Ectodermal cell (in vitro differentiated cells): ENCODE data around the gene FYN.

Experiments used
- H3K27ac ChIP-seq: 2 replicates; pipeline ENCODE4 v1.7.0; 2013; ENCODE audit warnings: mild to moderate bottlenecking, low read depth, low read length; ENCODE audit not compliant: insufficient read depth, poor library complexity, severe bottlenecking
- H3K27me3 ChIP-seq: 2 replicates; pipeline ENCODE4 v1.7.0; 2013; ENCODE audit warnings: mild to moderate bottlenecking, low read length; ENCODE audit not compliant: insufficient read depth, control insufficient read depth, poor library complexity, severe bottlenecking
- H3K36me3 ChIP-seq: one replicate; pipeline ENCODE4 v1.7.0; 2013; ENCODE audit warnings: low read length; ENCODE audit not compliant: control insufficient read depth, insufficient read depth
- H3K4me1 ChIP-seq: one replicate; pipeline ENCODE4 v1.7.0; 2013; ENCODE audit warnings: low read length; ENCODE audit not compliant: control insufficient read depth, insufficient read depth
- H3K4me3 ChIP-seq: 2 replicates; pipeline ENCODE4 v1.7.0; 2013; ENCODE audit warnings: low read depth, low read length, control low read depth; ENCODE audit not compliant: insufficient read depth
- H3K9me3 ChIP-seq: 2 replicates; pipeline ENCODE4 v1.7.0; 2013; ENCODE audit warnings: mild to moderate bottlenecking, low read length, moderate library complexity; ENCODE audit not compliant: control insufficient read depth
- WGBS, 2 experiments: methylation state at CpG; one replicate each; pipeline ENCODE4 v1.1.7; 2013; ENCODE audit warnings: missing lambda C conversion rate in 2 of 2; 5-methylcytosine and 5-hydroxymethylcytosine counted together

The FYN gene

DNA sequence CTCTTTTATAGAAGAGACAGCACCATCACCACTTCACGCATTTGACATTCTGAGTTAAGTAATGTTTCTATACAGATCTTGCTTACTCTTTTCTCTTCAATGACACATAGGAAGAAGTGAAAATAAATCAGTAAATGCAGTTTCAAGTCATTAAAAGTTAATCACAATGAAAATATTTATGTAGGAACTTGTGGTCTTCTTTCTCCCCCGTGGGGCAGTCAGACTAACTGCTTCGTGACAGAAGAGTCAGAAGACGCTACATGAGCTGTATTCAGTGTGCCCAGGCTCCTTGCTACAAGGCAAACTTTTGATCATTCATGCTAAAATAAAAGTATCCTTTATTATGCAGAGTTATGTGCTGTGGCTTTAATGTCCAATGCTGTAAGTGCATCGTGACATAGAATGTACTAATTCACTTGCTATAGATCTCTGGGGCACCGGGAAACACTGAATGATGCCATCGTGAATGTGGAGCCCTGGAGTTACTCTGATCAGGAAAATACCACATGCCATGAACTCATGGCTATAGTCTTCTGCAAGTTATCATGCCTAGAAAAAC lies 149.8 kb downstream of the FYN start:
- no peak overlapping the region for H3K4me3 ChIP-seq
- H3K36me3 ChIP-seq = peaks cover 3% of the 10 kb centered on the region
- H3K27ac ChIP-seq = no peak overlapping the region
- H3K27me3 ChIP-seq = no peaks in the 10 kb centered on the region
- H3K4me1 ChIP-seq = peaks cover 10% of the 10 kb centered on the region
- 94% methylated on average over 6 to 7 of the region's 7 CpGs for WGBS, 2 experiments
- H3K9me3 ChIP-seq = no peaks in the 10 kb centered on the region

DNA sequence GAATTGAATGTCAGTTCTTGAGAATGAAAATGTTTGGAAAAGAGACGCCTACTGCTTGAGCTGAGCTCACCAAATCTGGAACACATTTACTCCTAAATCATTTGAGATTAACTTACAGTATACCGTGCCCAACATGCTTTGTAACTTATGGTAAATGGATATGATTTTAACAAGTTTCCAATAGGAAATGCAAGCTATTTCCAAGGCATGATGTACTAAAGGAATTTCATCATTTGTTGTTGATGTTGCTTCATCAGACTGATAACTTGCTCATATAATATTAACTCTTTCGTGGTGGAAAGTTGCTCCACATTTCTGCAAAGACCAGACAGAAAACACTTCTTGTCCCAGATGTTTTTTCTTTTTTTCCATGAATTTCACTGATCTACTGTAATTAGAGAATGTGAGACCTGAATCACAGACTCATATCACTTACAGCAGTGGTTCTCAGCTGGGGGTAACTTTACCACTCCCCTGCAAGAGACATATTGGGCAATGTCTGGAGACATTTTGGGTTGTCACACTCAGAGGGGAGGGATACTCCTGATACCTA lies 151.0 kb downstream of the FYN start:
- 90 to 96% methylated on average over 1 to 2 of the region's 3 CpGs for WGBS, 2 experiments

GRCh38 chr6:111721753-111722154 lies 151.5 kb downstream of the FYN start:
- WGBS, 2 experiments = 77 to 80% methylated on average over 1 of the region's 1 CpG
- Histone ChIP-seq H3K9me3 (no peaks in the 10 kb centered on the region), H3K27me3 (no peaks in the 10 kb centered on the region), H3K36me3 (peaks cover 3% of the 10 kb centered on the region), H3K4me1 (peaks cover 18% of the 10 kb centered on the region), H3K27ac (no peak overlapping the region), H3K4me3 (no peak overlapping the region)

More for the DNA sequence above, 151.0 kb downstream of the FYN start:
- H3K27ac ChIP-seq = no peak overlapping the region
- H3K27me3 ChIP-seq = no peaks in the 10 kb centered on the region
- no peak overlapping the region for H3K4me3 ChIP-seq
- peaks cover 18% of the 10 kb centered on the region for H3K4me1 ChIP-seq
- peaks cover 3% of the 10 kb centered on the region for H3K36me3 ChIP-seq
- no peaks in the 10 kb centered on the region for H3K9me3 ChIP-seq

DNA sequence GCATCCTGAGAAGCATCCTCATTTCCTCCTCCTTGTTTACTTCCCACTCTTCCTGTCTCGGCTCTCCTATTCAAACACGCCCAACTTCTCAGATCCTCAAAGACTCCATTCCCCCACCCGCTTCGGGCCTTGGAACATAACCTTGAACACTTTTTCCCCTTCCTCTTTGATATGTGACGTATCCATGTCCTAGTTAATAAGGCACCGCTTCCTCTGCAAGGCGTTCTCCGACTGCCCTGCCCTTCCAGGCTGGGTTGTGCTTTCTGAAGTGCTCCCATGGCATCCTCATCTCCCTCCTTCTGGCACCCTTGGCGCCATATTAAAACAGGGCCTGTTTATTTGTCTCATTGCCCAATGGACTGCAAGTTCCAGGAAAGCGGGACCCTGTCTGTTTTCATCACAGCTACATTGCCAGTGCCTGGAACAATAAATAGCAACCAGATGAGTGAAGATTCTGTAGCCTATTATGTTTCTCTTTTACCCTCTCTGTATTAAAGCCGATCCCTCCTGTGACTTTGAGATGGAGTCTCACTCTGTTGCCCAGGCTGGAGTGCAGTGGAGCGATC lies 152.2 kb downstream of the FYN start:
- Histone ChIP-seq H3K9me3 (no peaks in the 10 kb centered on the region), H3K4me3 (no peak overlapping the region), H3K27me3 (no peaks in the 10 kb centered on the region), H3K36me3 (peaks cover 3% of the 10 kb centered on the region), H3K4me1 (peaks cover 18% of the 10 kb centered on the region), H3K27ac (no peak overlapping the region)
- WGBS, 2 experiments = 92 to 94% methylated on average over 12 of the region's 12 CpGs

- no peaks in the 10 kb centered on the region for H3K27me3 ChIP-seq
- H3K27ac ChIP-seq = no peak overlapping the region
- H3K4me3 ChIP-seq = no peak overlapping the region
- 97 to 100% methylated on average over 3 of the region's 3 CpGs for WGBS, 2 experiments
- no peaks in the 10 kb centered on the region for H3K9me3 ChIP-seq
- peaks cover 15% of the 10 kb centered on the region for H3K4me1 ChIP-seq
- peaks cover 4% of the 10 kb centered on the region for H3K36me3 ChIP-seq
These were observed 154.3 kb downstream of the FYN start for GRCh38 chr6:111718990-111719389.

GRCh38 chr6:111718326-111718725 lies 154.9 kb downstream of the FYN start:
- Histone ChIP-seq H3K4me1 (peaks cover 12% of the 10 kb centered on the region), H3K4me3 (no peak overlapping the region), H3K9me3 (no peaks in the 10 kb centered on the region), H3K36me3 (peaks cover 11% of the 10 kb centered on the region), H3K27ac (no peak overlapping the region), H3K27me3 (no peaks in the 10 kb centered on the region)
- WGBS, 2 experiments = 82 to 88% methylated on average over 3 of the region's 3 CpGs

- WGBS, 2 experiments = 91 to 92% methylated on average over 4 of the region's 4 CpGs
- Histone ChIP-seq H3K36me3 (peaks cover 15% of the 10 kb centered on the region), H3K27ac (no peak overlapping the region), H3K4me1 (peaks cover 17% of the 10 kb centered on the region), H3K27me3 (no peaks in the 10 kb centered on the region), H3K9me3 (no peaks in the 10 kb centered on the region), H3K4me3 (no peak overlapping the region)
These were observed 155.6 kb downstream of the FYN start for GRCh38 chr6:111717621-111718020.

DNA sequence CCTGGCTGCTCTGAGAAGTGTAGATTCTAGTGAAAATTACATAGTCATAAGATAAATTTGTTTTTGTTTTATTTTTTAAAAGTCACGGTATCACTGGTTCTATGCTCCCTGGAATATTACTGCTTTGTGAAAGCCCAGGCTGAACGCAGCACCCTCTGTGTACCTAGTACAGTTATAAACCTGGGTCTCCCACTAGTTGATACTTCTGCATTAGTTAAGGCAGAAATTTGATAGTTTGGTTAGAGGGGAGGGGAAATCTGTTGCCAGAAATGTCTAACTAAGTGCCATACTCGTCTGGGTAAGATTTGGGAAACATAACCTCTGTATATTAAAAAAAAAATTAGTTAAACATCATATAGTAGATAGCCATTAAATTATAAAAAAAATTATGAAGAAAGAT lies 156.9 kb downstream of the FYN start:
- 48 to 50% methylated on average over 2 of the region's 3 CpGs for WGBS, 2 experiments

GRCh38 chr6:111715321-111715720 lies 157.9 kb downstream of the FYN start:
- H3K9me3 ChIP-seq = no peaks in the 10 kb centered on the region
- H3K27ac ChIP-seq = no peak overlapping the region
- no peak overlapping the region for H3K4me3 ChIP-seq
- no peaks in the 10 kb centered on the region for H3K27me3 ChIP-seq
- peaks cover 26% of the 10 kb centered on the region for H3K4me1 ChIP-seq
- WGBS, 2 experiments = 84 to 86% methylated on average over 6 of the region's 6 CpGs
- peaks cover 15% of the 10 kb centered on the region for H3K36me3 ChIP-seq

More for the DNA sequence above, 156.9 kb downstream of the FYN start:
- H3K4me3 ChIP-seq = no peak overlapping the region
- peaks cover 26% of the 10 kb centered on the region for H3K4me1 ChIP-seq
- peaks cover 15% of the 10 kb centered on the region for H3K36me3 ChIP-seq
- no peaks in the 10 kb centered on the region for H3K27me3 ChIP-seq
- H3K9me3 ChIP-seq = no peaks in the 10 kb centered on the region
- H3K27ac ChIP-seq = no peak overlapping the region

- H3K4me3 ChIP-seq = no peak overlapping the region
- H3K36me3 ChIP-seq = peaks cover 12% of the 10 kb centered on the region
- no peaks in the 10 kb centered on the region for H3K9me3 ChIP-seq
- 93% methylated on average over 8 to 10 of the region's 10 CpGs for WGBS, 2 experiments
- no peaks in the 10 kb centered on the region for H3K27me3 ChIP-seq
- H3K27ac ChIP-seq = no peak overlapping the region
- peaks cover 29% of the 10 kb centered on the region for H3K4me1 ChIP-seq
These were observed 158.6 kb downstream of the FYN start for GRCh38 chr6:111714416-111715270.
